HG03196 (cell line): ENCODE measurements around the gene JADE1.

Experiments
- ATAC-seq: cut with Tn5 transposase; IDR thresholded peaks from one replicate; pipeline ENCODE4 v1.9.1; 2021; ENCODE audit not compliant: unreplicated experiment

The JADE1 gene

GRCh38 chr4:128810331-128810870 lies 901 bp downstream of the JADE1 start:
- no peak for ATAC-seq

GRCh38 chr4:128810871-128811570 lies 1.5 kb downstream of the JADE1 start:
- ATAC-seq: peak; percentile 45

- ATAC-seq: peak; percentile 51
Measured at GRCh38 chr4:128811571-128812441, 2.3 kb downstream of the JADE1 start.

- no peak for ATAC-seq
Measured at GRCh38 chr4:128812442-128813235, 3.1 kb downstream of the JADE1 start.

- ATAC-seq: no peak
Measured at GRCh38 chr4:128813965-128814364, 4.5 kb downstream of the JADE1 start.

- no peak for ATAC-seq
Measured at GRCh38 chr4:128818442-128818841, 8.9 kb downstream of the JADE1 start.

GRCh38 chr4:128819082-128819742 lies 9.7 kb downstream of the JADE1 start:
- no peak for ATAC-seq

- ATAC-seq: no peak
Measured at GRCh38 chr4:128820671-128821070, 11.2 kb downstream of the JADE1 start.

GRCh38 chr4:128821151-128821550 lies 11.7 kb downstream of the JADE1 start:
- no peak for ATAC-seq

GRCh38 chr4:128823025-128823661 lies 13.6 kb downstream of the JADE1 start:
- no peak for ATAC-seq

- ATAC-seq: no peak
Measured at GRCh38 chr4:128825226-128825625, 15.7 kb downstream of the JADE1 start.

- no peak for ATAC-seq
Measured at GRCh38 chr4:128827296-128827695, 17.8 kb downstream of the JADE1 start.

GRCh38 chr4:128830906-128831503 lies 21.5 kb downstream of the JADE1 start:
- ATAC-seq: no peak

GRCh38 chr4:128831531-128832242 lies 22.2 kb downstream of the JADE1 start:
- no peak for ATAC-seq

- no peak for ATAC-seq
Measured at GRCh38 chr4:128832243-128832625, 22.7 kb downstream of the JADE1 start.

- ATAC-seq: no peak
Measured at GRCh38 chr4:128835498-128836222, 26.2 kb downstream of the JADE1 start.

GRCh38 chr4:128837198-128837597 lies 27.7 kb downstream of the JADE1 start:
- no peak for ATAC-seq

GRCh38 chr4:128837679-128838078 lies 28.2 kb downstream of the JADE1 start:
- ATAC-seq: no peak
